ENCODE results near the gene SURF2.

SURF2 gene

DNA sequence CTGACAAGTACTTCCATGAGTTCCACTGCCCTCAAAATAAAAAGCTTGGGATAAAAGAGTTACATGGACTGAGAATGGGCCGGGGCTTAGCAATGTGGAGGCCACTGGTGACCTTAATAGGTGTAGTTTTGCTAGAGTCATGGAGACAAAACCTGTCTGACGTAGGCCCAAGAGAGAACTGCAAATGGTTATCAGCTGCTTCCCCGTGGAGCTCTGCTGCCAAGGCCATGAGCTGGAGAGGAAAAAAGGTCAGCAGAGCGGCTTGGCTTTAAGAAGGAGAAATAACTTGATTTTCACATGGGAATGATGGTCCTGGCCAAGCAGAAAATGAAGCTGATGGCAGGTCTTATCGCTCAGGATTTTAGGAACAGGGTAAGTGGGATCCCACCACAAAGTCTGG lies 16.7 kb upstream of the SURF2 start:
- DNase-seq = no peak

DNA sequence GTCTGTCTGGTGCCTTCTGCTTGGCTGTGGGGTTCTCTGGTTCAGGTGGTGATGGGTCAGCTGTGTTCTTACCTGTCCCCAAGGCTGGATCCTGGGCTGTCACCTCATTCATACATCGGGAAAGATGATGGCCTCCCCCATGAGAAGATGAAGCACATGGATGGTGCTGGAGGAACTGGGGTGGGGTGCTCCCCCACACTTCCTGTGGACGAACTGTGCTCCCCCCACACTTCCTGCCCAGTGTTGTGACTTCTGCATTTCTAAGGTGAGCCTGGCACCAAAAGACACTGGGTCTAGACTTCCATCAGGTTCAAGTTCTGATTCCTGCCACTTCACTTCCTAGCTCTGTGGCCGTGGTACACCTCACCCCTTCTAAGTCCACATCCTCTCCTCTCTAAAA lies 16.1 kb upstream of the SURF2 start:
- no peak for DNase-seq

- no peak for DNase-seq
These were observed 15.4 kb upstream of the SURF2 start for GRCh38 chr9:133340916-133341315.

GRCh38 chr9:133341369-133342068 lies 14.8 kb upstream of the SURF2 start:
- DNase-seq = no peak

DNA sequence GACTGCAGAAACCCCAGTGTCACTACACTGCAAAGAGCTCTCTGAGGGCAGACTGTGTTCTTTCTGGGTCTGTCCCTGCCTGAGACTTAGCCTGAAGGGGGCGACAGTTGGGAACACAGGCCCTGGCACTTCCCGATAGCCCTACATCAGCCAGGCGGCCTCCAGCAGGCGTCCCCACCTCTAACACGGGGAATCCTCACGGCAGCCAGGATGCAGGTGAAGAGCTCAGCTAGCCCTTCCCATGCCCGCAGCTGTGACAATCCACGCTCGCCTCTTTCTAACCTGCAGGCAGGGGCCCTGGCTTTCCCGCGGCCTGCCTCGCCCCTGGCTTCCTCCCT lies 14.3 kb upstream of the SURF2 start:
- DNase-seq = no peak

DNA sequence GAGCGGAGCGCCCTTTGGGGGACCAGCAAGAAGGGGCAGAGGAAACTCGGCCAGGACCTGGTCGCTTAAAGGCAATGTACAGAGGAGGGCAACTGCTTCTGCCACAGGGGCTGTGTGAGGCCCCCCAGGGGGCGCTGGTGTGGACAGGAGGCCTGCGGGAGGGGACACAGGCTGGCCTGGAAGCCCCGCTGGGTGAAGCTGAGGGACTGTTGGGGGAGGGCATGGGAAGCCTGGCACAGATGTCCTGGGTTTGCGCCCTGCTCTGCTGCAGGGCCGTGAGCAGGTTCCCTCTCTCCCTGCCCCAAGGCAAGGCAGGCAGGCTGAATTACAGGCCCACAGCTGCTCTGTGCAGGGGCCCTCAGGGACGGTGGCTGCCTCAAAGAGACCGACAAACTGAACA lies 13.8 kb upstream of the SURF2 start:
- DNase-seq = no peak

DNA sequence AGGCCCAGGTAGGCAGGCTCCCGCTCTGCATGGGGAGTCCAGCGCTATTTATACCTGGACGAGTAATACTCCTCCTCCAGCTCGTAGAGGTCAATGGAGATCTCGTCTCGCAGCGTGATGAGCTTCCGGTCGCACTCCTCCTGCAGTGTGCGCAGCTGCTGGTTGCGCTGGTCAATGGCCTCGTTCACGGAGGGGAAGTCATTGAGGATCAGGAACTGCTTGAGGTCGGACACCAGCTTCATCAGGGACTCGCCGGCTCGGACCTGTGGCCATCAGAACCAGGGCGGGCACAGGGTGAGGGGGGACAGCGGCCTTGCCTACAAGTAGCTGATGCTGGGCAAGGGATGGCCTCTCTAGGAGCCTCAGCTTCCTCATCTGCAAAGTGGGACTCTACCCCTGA lies 12.3 kb upstream of the SURF2 start:
- no peak for DNase-seq

DNA sequence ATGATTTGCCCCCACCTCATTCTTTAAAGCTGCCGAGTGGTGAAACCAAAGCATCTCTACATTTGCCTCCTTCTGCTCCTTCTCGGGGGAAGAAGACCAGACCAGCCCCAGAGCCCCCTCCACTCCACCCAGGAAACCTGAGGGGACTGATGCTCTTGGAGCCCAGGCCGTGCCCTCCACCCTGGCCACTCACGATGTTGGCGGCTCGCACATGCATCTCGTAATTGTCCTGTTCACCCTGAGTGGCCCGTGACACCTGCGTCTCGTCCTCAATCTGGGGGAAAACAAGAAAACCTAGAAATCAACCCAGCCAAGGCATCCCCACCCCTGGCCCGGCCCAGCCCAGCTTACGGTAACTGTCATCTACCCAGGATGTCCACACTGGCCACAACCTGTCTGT lies 11.4 kb upstream of the SURF2 start:
- no peak for DNase-seq

DNA sequence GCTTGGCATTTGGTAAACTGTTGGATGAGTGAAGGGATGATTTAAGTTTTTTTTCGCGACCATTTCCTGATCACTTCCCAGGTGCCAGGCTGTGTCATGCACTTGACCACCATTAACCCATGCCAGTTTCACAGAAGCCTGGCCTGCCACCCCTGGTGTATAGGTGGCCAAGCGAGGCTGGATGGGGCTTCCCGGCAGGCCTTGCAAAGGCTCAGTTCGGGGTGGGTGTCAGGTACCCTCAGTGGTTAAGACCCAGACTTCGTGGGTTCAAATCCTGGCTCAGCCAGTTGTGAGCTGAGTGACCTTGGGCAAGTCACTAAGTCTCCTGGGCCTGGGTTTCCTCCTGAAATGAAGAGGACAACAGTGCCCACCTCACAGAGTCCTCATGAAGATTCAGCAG lies 10.8 kb upstream of the SURF2 start:
- DNase-seq = no peak

DNA sequence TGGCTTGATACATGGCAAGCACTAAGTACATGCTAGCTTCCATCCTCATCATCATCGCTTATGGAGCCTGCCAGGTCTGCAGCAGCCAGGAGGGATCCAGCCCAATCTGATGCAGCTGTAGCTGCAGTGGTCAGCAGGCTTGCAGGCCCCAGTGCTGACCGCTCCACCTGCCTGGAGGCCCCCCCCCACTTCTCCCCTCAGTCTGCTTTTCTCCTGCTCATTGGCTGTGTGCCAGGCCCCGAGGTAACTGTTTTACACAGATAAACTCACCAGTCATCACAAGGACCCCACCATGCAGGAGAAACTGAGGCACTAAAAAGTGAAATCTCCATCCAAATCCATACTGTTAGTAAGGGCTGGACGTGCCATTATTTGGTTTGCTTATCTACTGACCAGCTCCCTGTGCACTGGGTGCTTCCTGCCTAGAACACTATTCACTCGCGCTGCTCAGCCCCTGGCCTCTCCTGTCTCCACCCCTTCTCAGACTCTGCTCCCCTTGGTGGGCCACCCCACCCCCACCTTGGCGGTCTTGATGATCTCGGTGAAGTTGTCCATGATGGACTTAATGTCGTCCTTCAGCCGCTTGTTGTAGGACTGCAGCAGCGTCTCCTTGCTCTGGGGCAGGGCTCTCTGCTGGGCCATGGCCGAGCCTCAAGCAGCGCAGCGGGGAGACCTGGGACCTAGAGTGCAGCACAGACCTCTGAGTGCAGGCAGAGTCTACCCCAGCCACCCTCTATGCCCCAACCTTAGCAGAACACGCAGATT lies 10.1 kb upstream of the SURF2 start:
- DNase-seq = no peak

DNA sequence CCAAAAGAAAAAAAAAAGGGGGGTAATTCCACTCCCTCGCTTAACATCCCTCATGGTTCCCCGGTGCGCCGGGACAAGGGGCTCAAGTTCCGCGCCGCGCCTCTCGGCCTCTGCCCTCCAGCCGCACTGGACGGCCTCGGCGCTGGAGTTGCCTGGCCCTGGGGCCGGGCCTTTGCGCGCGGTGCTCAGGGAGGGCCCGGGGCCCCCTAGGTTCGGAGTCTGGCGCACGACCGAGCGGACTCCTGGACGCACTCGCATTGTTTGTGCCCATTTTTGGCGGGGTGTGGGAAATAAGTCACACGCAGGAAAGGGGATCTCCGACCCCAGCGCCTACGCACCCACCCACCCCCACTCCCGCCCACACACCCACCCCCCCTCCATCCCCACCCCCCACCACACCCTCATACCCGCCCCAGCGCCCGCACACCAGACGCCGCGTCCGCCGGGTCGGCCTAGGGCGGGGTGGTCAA lies 8.8 kb upstream of the SURF2 start:
- no peak for DNase-seq

DNA sequence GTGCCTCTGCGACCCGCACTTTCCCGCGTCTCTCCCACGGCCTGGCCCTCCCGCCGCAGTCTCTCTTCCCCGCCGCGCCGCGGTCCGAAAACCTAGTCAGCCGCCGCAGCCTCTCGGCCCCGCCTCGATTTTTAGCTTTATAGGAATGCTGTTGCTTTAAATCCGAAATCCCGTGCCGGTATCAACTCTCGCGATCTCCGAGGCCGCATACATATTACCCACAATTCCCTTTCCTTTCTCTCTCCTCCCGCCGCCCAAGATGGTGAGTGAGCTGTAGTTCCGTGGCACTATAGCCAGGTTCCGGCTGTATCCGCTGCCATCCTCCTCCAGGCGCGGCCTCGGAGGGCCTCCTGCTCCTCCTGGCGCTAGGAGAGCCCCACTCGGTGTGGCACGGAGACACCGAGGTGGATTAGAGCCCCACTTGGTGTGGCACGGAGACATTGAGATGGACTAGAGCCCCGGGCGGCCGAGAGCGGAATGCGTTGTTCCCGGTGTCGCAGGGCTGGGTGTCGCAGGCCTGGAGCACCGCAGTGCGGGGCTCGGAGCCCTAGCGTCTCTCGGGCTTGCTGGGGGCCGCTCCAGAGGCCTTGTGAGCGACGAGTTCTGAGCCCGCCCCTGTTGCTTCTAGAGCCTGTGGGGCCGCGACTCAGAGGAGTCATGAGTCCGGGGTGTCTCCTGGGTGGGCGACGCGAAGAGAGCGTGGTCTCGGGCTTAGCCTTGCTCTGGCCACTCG lies 8.2 kb upstream of the SURF2 start, which contains the start of the genes MED22 and RPL7A:
Gene MED22 (minus strand): TSS at position 147 of the 733 bp plus-strand sequence. CDS start 1,469 bp downstream, outside the sequence.
Gene RPL7A (plus strand): TSS at position 234 of the 733 bp plus-strand sequence. CDS start 26 bp downstream, at position 260.
- peak; percentile 90 for DNase-seq

DNA sequence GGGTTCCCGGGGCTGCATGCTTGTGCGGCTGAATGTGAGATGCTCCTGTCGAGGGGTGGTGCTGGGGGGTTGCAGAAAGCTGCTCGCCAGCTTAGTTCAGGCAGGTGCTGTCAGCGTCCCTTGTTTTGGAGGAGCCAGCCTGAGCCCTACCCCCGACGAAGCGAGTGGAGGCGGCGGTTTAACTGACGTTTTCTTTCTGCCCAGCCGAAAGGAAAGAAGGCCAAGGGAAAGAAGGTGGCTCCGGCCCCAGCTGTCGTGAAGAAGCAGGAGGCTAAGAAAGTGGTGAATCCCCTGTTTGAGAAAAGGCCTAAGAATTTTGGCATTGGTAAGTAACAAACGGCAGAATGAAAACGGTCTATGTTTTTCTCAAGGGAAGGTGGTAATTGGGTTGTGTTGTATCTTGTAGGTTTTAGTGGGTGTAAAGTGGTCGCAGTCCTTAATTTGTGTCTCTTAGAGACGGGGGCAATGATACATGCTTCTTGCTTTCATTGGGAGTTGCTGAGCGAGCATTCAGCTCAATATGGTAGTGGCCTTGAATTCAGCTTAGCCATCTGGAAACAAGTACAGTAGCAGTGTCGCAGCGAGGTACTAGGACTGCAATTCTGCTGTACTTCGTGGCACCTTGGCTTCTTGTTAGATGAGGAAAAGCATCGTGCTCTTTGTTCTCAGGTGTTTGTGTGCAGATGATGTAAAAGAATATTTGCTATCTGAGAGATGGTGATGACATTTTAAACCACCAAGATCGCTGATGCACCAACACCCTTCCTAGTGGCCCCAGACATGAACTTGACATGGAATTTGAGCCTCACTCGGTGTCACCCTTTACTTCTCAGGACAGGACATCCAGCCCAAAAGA lies 7.4 kb upstream of the SURF2 start:
- DNase-seq = no peak

DNA sequence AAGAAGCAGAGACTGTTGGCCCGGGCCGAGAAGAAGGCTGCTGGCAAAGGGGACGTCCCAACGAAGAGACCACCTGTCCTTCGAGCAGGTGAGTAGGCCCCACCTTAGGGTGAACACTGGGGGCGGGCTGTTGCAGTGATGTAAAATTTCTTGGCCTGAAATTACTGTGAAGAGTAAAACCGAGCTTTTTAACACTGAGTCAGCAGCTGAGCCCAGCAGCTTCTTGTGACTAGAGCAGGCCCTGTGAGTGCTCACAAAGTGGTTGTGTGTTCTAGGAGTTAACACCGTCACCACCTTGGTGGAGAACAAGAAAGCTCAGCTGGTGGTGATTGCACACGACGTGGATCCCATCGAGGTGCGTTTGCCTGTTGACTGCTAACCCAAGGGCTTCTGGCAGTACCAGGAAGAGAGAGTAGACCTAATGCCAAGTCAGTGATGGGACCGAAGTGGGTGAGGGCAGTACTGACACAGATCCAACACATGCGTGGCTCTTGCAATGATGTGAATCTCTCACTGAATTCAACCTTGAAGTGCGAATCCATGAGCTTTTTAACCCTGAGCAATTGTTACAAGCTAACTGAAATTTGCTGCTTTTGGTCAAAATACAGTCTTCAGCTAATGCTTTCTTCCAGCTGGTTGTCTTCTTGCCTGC lies 6.3 kb upstream of the SURF2 start:
- DNase-seq = no peak

DNA sequence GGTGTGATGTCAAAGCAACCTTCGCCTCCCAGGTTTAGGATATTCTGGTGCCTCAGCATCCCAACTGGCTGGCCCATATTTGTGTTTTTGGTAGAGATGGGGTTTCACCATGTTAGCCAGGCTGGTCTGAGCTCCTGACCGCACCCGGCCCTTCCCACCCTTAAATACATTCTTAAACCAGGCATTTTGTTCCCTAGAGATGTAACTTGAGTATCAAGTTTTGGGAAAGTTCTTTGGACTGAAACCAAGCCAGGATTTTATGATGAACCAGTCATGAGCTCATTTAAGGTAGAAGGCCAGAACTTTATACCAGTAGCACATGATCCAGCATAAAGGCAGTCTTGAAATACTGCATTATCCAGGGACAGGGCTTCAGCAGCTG lies 4.8 kb upstream of the SURF2 start:
- no peak for DNase-seq

DNA sequence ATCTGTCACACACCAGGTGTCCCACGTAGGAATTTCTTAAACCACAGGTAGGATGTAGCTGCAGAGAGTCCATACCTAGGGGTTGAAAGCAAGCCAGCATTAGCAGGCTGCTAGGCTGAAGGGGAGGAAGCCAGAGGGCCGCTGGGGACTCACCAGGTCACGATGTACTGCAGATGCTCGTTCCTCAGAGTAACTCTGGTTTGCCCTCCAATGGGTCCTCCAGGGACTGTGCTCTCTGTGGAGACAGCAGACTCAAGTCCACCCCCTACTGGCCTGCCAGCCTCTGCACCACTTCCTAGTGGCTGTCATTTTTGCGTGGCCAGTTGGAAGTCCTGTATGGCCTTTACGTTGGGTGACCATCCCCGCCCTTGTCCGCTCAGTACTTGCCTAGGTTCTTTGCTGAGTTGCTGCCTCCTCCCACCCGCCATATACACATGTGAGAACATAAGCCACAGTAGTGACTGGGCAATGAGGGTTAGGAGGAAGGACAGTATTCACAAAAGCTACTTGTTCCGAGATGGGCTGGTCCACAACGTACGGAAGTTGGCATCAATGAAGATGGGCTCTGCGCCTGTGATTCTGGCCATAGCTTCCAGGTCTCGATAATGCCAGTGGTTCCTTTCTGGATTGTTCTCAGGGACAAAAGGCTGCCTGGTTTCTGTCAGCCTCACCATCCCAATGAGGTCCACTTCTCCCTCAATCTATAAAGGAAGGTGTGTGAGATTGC lies 4.3 kb upstream of the SURF2 start:
- DNase-seq = no peak

- no peak for DNase-seq
These were observed 3.6 kb upstream of the SURF2 start for GRCh38 chr9:133352635-133353340.

DNA sequence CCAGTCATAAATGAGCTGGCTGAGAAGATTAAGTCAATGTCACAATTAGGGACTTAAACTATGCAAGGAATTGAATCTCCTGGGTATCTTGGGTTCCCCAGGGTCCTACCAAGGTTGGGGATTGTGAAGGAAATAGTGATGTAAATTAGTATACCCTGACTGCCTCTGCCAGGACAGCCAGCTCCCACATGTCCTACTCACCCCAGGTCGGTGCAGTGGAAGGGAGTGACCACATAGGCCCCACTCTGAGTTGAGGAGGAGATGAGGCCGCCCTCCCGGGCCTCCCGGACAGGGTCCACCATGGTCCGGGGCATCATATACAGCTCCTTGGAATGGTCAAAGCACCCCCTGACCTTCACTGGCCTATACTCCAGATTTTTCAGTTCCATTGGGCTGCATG lies 2.8 kb upstream of the SURF2 start:
- DNase-seq = no peak

DNA sequence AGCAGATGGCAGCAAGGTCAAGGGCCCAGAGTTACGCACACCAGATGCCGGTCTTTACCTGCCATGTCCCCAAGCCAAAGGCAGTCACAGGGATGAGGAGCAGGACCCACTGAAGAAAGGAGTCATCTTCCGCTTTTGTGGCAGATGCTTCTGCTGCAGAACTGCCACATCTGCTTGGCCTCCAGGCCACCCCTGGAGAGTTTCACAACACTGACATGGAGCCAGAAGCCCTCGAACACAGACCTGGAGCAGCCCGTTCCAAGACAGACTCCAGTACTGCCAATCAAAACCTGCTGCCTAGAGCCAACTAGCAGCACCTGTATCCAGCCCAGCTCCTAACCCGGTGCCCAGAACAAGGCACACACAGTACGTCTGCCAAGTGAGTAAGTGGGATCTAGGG lies 1.6 kb upstream of the SURF2 start:
- DNase-seq = no peak

GRCh38 chr9:133355881-133356357 lies 431 bp upstream of the SURF2 start:
- no peak for DNase-seq

DNA sequence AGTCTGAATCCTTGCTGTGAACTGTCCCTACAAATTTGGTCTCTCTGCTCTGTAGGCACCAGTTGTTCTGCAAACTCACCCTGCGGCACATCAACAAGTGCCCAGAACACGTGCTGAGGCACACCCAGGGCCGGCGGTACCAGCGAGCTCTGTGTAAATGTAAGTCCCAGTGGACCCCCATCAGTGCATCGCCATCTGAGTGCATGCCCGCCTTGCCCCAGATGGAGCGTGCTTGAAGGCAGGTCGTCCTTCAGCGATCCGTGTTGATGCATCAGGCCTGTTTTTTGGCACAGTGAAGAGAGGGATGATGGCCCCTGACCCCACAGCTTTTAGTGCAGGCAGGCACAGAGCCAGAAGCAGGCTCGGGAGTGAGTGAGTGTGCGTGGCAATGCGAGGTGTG lies 1.3 kb downstream of the SURF2 start:
- DNase-seq = no peak

Measured in NCI-H1105 (cell line).